ENCODE results near the gene EPB41L2. TPM values are rescaled to one million over a fixed set of nuclear protein-coding genes. Genes with fewer than 3 reads are reported as not detected.

Gene EPB41L2
- total RNA-seq, 1 experiment from 2014 or later: 74.8 TPM

DNA sequence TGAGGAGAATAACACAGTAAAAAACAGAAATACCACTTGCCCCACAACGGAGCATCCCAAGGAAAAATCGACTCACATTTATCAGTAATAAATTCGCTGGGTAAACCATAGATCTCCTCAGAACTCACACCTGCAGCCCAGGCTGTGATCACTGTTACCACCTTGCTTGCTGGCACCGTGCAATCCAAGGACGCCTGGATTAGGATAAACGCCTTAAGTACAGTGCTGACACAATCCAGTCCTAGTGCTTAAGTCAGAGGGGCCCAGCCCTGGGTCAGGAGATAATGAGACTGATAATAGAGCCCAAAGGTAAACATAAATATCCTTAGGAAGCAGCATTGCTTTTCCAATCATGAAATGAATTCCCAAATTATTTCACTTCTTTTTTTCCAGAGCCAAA, 62.5 kb downstream of the EPB41L2 start:
- Histone ChIP-seq H3K27ac (ENCODE audit: low read depth, low read length) (no peak overlapping the region), H3K4me1 (ENCODE audit: control insufficient read depth in 1 of 2, insufficient read depth in 2 of 2, low read length in 2 of 2) (peaks cover 10 to 11% of the 10 kb centered on the region in 2 experiments), H3K9ac (ENCODE audit: low read length) (no peak overlapping the region), H3K27me3 (ENCODE audit: insufficient read depth, low read length) (no peaks in the 10 kb centered on the region), H3K4me3 (replicated peaks in 1 of 2; ENCODE audit: low read depth in 1 of 2, low read length in 2 of 2) (no peak overlapping the region), H3K4me2 (ENCODE audit: low read length) (no peak overlapping the region), H3K9me2 (ENCODE audit: insufficient read depth) (no peaks in the 10 kb centered on the region), H3K36me3 (ENCODE audit: control insufficient read depth in 1 of 2, insufficient read depth in 2 of 2, low read length in 2 of 2) (no peaks in the 10 kb centered on the region), H2AFZ (ENCODE audit: low read depth, low read length, poor library complexity, severe bottlenecking) (no peak overlapping the region), H4K20me1 (ENCODE audit: insufficient read depth) (no peaks in the 10 kb centered on the region), H3K9me3 (ENCODE audit: control insufficient read depth in 1 of 2, insufficient read depth in 1 of 2, low read depth in 1 of 2, low read length in 2 of 2) (no peaks in the 10 kb centered on the region), H3K79me2 (ENCODE audit: insufficient read depth, low read length) (peaks cover 58% of the 10 kb centered on the region)
- POLR2A ChIA-PET: no interaction called here
- DNase-seq (ENCODE audit: low read depth, low spot score) (no peak), ATAC-seq (no peak)
- TF ChIP-seq, protein P1, sequence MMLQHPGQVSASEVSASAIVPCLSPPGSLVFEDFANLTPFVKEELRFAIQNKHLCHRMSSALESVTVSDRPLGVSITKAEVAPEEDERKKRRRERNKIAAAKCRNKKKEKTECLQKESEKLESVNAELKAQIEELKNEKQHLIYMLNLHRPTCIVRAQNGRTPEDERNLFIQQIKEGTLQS (IDR thresholded peaks at IDR 0.05): no peak
- TF ChIP-seq EZH2phosphoT487 (IDR thresholded peaks at IDR 0.05; ENCODE audit: borderline replicate concordance): no peak
- TF ChIP-seq, protein P2, sequence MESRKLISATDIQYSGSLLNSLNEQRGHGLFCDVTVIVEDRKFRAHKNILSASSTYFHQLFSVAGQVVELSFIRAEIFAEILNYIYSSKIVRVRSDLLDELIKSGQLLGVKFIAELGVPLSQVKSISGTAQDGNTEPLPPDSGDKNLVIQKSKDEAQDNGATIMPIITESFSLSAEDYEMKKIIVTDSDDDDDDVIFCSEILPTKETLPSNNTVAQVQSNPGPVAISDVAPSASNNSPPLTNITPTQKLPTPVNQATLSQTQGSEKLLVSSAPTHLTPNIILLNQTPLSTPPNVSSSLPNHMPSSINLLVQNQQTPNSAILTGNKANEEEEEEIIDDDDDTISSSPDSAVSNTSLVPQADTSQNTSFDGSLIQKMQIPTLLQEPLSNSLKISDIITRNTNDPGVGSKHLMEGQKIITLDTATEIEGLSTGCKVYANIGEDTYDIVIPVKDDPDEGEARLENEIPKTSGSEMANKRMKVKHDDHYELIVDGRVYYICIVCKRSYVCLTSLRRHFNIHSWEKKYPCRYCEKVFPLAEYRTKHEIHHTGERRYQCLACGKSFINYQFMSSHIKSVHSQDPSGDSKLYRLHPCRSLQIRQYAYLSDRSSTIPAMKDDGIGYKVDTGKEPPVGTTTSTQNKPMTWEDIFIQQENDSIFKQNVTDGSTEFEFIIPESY (IDR thresholded peaks at IDR 0.05; ENCODE audit: extremely low read depth, insufficient replicate concordance, low read length): no peak
- no peak for TF ChIP-seq CBX3 (IDR thresholded peaks at IDR 0.05; ENCODE audit: low read depth)
- no peak for TF ChIP-seq POLR2AphosphoS5 (IDR thresholded peaks at IDR 0.05; ENCODE audit: low read depth, low read length)
- no peak for TF ChIP-seq SIN3A (IDR thresholded peaks at IDR 0.05; ENCODE audit: low read depth)
- TF ChIP-seq, protein P3, sequence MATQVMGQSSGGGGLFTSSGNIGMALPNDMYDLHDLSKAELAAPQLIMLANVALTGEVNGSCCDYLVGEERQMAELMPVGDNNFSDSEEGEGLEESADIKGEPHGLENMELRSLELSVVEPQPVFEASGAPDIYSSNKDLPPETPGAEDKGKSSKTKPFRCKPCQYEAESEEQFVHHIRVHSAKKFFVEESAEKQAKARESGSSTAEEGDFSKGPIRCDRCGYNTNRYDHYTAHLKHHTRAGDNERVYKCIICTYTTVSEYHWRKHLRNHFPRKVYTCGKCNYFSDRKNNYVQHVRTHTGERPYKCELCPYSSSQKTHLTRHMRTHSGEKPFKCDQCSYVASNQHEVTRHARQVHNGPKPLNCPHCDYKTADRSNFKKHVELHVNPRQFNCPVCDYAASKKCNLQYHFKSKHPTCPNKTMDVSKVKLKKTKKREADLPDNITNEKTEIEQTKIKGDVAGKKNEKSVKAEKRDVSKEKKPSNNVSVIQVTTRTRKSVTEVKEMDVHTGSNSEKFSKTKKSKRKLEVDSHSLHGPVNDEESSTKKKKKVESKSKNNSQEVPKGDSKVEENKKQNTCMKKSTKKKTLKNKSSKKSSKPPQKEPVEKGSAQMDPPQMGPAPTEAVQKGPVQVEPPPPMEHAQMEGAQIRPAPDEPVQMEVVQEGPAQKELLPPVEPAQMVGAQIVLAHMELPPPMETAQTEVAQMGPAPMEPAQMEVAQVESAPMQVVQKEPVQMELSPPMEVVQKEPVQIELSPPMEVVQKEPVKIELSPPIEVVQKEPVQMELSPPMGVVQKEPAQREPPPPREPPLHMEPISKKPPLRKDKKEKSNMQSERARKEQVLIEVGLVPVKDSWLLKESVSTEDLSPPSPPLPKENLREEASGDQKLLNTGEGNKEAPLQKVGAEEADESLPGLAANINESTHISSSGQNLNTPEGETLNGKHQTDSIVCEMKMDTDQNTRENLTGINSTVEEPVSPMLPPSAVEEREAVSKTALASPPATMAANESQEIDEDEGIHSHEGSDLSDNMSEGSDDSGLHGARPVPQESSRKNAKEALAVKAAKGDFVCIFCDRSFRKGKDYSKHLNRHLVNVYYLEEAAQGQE (IDR thresholded peaks at IDR 0.05; ENCODE audit: low read depth): no peak
- no peak for TF ChIP-seq JUND (IDR thresholded peaks at IDR 0.05)
- no peak for TF ChIP-seq ZNF274 (IDR thresholded peaks at IDR 0.05; ENCODE audit: low read depth, low read length)
- TF ChIP-seq SP1 (IDR thresholded peaks at IDR 0.05; ENCODE audit: low read depth): no peak
- no peak for TF ChIP-seq ELF1 (IDR thresholded peaks at IDR 0.05; ENCODE audit: borderline replicate concordance, low read depth)
- no peak for TF ChIP-seq EZH2 (IDR thresholded peaks at IDR 0.05)
- no peak for TF ChIP-seq POLR2A (IDR thresholded peaks at IDR 0.05; ENCODE audit: borderline replicate concordance, extremely low read depth, insufficient read depth, insufficient read length)
- TF ChIP-seq, protein P4, sequence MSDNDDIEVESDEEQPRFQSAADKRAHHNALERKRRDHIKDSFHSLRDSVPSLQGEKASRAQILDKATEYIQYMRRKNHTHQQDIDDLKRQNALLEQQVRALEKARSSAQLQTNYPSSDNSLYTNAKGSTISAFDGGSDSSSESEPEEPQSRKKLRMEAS (IDR thresholded peaks at IDR 0.05): no peak
- TF ChIP-seq CEBPB (IDR thresholded peaks at IDR 0.05; ENCODE audit: low read depth): no peak
- CTCF ChIA-PET: no interaction called here
- RAD21 ChIA-PET (ENCODE audit: low non-redundant PET in 1 of 2, low total read pairs in 2 of 2, uncharacterized antibody in 2 of 2, unreplicated experiment in 2 of 2): no interaction called here
- intact Hi-C loops (cut with micrococcal nuclease): no loop called here
- BruUV-seq (replicated peaks): no TSS peak
